ENCODE measurements around the gene CGREF1.

DNA sequence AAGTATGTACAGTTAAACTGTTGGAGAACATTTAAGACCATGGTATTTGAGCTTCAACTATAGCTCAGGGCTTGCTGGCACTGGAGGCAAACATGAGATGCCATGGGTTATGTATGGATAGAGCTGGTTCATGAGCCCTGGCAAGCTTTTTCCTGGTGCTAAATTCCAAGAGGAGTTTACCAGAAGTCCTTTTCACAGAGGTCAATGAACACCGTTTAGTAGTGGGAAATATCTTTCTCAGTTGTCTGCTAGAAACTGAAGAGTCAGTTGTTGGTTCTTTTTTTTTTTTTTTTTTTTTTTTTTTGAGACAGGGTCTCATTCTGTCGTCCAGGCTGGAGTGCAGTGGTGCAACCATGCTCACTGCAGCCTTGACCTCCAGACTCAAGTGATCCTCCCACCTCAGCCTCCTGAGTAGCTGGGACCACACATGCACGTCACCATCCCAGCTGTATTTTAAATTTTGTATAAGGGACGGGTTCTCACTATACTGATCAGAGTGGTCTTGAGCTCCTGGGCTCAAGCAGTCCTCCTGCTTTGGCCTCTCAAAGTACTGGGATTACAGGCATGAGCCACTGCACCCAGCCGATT lies 31.0 kb downstream of the CGREF1 start:
- no peak for TF ChIP-seq POLR2A (IDR thresholded peaks at IDR 0.05; ENCODE audit: low read depth, low read length)
- no peak for TF ChIP-seq POLR2AphosphoS5 (IDR thresholded peaks at IDR 0.05; ENCODE audit: low read depth, low read length)
- no peak for TF ChIP-seq SPI1 (IDR thresholded peaks at IDR 0.05; ENCODE audit: low read depth, low read length)
- TF ChIP-seq PAX5 (IDR thresholded peaks at IDR 0.05; ENCODE audit: insufficient read depth, low read length, severe bottlenecking): no peak
- TF ChIP-seq TAF1 (IDR thresholded peaks at IDR 0.05; ENCODE audit: low read depth, low read length): no peak

All from GM12891 (cell line).